Measurements from ENCODE around the gene GTF2I.
"Not testable (repeated sequence)": the region's sequence is repeated elsewhere in the genome, so short reads cannot be mapped to it uniquely, and the experiment has no call there.

GTF2I gene

DNA sequence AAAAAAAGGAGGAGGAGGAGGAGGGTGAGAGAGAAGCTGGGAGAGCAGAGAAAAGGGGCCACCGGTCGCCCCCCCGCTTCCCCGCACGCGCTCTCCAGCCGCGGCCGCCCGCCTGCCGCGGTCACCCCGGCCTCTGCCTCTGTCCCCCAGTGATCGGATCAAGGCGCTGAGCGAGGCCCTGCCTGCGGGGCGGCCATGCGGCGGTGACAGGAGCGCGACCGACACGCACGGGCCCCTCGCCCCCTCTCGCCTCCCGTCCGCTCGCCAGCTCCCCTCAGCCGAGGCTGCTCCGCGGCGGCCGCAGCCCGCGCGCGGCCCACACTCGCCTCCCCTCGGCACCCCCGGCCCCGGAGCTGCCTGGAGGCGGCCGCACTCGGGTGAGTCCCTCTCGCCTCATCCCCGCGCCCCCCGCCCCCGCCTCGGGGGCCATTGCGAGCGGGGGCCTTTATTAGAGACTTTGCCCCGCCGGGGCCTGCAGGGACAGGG is at the start of gene GTF2I:
GTF2I (plus strand) TSS at position 27 of the 486 bp plus-strand sequence. CDS start 31,411 bp downstream, outside the sequence.
- DNase-seq (ENCODE audit: low read depth), result no peak

DNA sequence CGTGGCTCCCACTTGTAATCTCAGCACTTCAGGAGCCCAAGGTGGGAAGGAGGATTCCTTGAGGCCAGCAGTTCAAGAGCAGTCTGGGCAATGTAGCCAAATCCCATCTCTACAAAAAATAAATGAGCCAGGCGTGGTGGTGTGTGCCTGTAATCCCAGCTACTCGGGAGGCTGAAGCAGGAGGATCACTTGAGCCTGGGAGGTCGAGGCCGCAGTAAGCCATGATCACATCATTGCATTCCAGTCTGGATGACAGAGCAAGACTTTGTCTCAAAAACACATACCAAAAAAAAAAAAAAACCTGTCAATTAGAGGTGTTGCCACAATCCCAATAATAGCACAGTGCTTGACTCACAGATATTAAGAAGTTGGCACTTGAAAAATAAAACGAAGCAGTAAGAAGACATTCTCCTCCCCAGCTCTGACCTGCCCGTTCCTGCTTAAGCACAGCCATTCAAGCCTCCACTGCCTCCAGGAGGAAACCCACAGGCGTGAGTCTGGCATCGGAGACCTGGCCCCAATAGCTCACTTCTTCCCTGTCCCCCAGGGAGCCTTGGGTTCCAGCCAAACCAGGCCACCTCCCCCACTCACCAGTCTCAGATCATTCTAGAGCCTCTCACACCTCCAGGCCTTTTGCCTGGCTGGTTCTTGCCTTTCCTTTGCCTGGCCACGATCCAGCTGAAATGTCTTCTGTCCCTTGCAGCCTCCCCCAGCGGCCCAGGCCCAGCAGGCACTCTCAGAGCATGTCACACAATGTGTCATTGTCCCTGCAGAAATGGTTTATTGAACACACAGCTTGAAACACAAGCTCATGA is 45.3 kb upstream of the GTF2I start:
- peak; percentile 44 for DNase-seq (ENCODE audit: low read depth)

DNA sequence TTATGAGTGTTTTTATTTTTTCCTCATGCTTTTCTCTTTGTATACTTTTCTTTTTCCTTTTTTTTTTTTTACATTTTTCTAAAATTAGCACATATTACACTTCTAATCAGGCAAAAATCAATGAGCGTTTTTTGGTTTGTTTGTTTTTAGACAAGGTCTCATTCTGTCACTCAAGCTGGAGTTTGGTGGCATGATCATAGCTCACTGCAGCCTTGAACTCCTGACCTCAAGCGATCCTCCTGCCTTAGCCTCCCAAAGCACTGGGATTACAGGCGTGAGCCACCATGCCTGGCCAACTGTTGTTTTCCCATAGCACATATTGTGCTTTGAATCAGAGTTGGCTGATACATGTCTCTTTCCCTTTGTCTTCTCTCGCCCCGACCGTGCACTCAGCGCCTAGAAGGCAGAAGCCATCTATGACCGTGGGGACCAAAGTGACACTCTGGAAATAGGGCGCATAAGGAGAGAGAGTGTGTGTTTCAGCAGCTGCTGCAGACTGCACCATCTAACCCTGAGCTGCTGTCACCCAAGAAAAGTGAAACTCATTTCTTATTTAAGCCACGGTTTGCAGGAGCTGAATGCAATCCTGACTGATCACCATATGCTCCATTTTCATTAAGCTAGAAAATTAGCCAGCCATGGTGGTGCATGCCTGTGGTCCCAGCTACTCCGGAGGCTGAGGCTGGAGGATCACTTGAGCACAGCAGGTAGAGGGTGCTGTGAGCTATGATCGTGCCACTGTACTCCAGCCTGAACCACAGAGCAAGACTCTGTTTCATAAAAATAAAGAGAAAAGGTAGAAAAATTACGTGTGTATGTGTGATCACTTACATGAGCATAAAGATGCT is 41.4 kb upstream of the GTF2I start:
- DNase-seq (ENCODE audit: low read depth), result no peak

DNA sequence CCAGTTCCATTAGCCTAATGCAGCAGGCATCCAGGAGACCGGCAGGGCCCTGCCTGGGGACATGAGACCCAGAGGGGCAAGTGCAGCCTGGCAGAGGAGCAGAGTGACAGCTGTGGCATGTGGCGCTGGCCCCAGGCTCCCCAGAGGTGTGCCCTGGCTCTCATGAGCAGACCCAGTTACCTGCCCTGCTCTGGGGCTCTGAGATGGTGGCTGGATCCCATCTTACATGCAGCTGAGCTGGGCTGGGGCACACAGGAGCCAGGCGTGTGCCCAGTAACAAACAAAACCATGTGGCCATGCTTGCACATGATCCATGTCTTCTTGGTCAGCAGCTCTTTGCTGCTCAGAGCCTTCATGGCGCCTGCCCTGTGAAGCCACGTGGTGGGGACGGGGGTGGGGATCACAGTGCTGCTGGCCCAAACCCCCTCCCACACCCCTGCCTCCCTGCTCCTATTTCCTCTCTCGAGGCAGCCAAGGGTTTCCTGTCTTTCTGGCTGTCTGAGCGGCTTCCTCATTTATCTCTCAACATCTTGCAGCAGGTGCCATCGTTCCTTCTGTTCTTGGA is 40.3 kb upstream of the GTF2I start:
- DNase-seq (ENCODE audit: low read depth), result no peak

DNA sequence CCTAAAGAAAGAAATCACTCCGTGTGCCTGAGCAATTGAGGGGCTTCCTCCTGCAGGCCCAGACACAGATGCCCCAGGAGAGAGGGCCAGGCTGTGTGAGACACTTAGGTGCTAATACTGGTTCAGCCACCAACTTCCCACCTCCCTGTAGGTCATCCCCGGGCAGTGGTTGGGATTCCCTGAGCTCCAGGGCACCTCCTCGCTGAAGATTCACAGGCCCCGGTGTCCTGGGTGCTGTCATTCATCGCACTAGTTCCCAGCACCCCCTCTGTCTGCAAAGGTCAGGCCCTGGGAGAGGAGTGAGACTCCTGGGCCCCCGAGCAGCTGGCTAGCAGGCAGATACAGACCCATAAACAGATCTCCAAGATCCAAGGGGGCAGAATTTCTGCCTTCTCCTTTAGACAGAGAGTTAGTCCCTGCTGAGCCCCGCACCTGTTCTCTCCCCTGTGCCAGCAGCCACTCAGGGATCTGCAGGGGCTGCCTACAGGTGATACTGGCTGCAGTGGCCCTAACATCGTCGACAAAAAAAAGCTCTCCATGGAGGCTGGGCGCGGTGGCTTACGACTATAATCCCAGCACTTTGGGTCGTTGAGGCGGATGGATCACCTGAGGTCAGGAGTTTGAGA is 38.2 kb upstream of the GTF2I start:
- DNase-seq (ENCODE audit: low read depth), result no peak

DNA sequence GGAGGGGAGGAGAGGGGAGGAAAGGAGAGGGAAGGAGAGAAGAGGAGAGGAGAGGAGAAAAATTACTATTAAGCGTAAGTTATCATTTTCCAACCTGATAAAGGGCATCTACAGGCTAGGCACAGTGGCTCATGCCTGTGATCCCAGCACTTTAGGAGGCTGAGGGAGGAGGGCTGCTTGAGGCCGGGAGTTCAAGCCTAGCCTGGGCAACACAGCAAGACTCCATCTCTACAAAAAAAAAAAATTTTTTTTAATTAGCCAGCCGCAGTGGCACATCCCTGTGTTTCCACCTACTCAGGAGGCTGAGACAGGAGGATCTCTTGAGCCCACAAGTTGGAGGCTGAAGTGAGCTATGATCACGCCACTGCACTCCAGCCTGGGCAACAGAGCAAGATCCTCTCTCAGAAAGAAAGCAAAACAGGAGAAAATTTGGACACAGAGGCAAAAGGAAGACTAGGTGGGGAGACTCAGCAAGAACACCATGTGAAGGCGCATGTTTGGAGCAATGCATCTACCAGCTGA is 35.2 kb upstream of the GTF2I start:
- DNase-seq (ENCODE audit: low read depth), result no peak

DNA sequence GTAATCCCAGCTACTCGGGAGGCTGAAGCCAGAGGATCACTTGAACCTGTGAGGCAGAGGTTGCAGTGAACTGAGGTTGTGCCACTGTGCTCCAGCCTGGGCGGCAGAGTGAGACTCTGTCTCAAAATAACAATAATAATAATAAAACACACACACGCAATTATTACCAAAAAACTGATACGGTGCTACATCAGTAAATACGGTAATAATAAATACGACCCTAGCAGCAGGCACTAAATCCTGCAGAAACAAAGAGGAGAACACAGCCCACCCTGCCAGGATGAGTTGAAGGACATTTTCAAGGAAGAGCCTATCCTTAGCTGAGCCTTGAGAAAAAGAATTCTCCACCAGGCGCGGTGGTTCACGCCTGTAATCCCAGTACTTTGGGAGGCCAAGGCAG is 34.4 kb upstream of the GTF2I start:
- no peak for DNase-seq (ENCODE audit: low read depth)

DNA sequence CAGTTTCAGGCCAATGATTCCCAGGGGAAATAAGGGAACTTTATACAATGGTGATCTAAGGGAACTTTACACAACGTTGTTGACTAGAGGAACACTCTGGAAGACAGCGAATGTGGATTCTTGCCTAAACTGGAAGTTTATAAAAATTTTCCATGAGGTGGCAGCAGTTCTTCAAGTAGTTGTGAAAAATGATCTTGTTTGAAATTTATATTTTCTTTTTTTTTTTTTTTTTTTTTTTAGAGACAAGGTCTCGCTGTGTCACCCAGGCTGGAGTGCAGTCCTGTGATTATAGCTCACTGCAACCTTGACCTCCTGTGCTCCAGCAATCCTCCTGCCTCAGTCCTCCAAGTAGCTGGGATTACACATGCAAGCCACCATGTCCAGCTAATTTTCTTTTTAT is 32.1 kb upstream of the GTF2I start:
- peak; percentile 56 for DNase-seq (ENCODE audit: low read depth)

DNA sequence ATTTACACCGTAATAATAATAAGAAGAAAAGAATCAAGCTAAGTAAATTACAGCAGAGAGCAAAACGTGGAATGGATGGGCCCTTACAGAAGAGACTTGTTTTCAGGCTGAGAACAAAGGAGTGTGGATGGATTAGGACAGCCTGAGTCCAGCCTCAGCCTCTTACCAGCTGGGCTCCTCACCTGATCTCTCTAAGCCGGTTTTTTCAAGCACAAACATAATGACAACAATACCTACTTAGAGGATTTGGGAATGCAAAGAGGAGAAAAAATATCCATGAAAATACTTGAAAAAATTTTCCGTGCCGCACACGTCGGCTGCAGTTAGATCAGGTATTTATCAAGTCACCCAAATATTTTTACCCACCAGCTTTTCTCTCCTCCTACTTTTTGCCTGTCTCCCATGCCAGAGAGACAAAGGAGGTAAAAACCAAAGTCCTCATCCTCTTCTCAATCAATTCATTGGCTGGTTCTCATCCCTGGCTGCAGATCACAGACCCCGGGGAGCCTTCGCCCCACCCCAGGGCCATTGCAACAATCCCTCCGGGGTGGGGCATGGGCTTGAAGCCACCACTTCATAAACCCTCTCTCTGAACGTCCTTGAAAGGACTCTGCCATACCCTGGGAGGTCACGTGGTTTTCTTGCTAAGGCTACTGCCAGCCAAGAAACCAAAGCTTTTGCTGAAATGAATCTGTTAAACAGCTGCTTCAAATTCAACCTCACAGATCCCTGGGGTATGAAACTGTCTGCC is 29.7 kb upstream of the GTF2I start:
- peak; percentile 51 for DNase-seq (ENCODE audit: low read depth)

DNA sequence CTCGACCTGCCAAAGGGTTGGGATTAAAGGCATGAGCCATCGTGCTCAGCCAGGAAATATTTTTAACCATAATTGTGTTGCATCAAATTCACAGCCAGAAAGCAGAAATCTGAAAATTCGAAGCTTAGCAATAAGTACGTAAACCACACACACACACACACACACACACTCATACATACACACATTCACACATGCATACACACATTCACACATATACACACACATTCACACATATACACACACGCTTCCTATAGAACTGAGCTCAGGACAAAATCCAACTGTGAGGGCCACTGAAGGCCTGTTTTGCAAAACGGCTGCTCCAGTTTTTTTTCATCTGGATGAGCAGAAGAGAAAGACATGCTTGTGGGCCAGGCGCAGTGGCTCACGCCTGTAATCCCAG is 25.0 kb upstream of the GTF2I start:
- DNase-seq (ENCODE audit: low read depth), result no peak

DNA sequence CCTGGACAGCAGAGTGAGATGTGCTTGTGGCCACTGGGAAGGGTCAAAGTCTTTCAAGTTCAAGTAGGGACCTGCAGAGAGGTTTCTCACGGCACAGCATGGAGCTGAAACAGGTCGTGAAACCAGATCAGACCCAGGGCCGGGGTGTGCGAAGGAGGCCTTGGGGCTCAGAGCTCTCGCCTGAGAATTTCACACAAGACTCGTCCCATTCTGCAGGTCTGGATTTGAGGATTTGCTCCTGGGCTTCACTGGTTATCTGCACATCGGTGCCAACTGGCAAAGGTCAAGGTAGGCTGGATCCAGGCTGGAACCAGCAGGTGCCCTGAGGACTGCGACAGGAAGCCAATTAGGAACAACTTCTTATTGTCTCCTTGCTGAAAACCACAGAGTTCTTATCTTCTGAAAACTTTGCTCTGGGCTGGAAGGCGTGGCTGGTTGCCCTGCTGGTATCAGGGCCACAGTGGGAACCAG is 24.0 kb upstream of the GTF2I start:
- no peak for DNase-seq (ENCODE audit: low read depth)

DNA sequence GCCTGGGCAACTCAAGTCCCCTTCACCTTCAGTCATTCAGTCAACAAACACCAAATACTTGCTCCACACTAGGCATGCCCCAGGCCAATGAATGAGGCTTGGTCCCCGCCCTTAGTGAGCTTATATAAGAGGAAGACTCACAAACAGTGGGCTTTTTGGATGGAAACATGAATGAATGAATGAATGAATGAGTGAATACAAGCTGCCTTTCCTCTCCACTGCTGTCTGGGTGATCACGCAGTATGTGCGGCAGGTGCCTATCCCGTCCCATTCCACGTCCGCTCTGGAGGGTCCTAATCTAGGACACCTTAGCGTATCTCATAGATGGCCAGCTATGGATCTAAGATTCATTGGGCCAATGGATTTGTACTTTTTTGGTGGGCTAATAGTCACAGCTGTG is 19.8 kb upstream of the GTF2I start:
- DNase-seq (ENCODE audit: low read depth), result no peak

DNA sequence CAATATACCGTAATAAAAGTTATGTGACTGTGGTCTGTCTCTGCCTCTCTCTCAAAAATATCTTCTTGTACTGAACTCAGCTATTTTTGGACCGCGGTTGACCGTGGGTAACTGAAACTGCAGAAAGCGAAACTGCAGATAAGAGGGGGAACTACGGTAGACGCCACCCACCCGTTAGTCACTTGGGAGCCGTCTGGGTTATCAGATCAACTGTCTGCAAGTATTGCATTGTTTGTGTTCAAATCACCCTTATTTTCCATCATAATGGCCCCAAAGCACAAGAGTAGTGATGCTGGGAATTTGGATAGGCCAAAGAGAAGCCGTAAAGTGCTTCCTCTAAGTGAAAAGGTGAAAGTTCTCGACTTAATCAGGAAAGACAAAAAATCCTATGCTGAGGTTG is 7.5 kb upstream of the GTF2I start:
- DNase-seq (ENCODE audit: low read depth), result peak; percentile 67

DNA sequence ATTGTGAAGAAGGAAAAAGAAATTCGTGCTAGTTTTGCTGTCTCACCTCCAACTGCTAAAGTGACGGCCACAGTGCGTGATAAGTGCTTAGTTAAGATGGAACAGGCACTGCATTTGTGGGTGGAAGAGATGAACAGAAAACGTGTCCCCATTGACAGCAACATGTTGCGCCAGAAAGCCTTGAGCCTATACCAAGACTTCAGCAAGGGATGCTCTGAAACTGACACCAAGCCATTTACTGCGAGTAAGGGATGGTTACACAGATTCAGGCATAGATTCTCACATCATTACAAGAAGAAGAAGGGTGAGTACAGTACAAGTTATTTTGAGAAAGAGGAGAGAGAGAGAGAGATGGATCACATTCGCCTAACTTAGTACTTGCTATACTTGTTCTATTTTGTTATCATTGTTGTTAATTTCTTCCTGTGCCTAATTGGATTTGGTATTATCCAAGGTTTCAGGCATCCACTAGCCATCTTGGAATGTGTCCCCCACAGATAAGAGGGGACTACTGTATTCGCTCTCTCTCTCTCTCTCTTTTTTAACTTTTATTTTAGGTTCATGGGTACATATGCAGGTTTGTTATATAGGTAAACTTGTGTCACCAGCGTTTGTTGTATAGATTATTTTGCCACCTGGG is 6.9 kb upstream of the GTF2I start:
- DNase-seq (ENCODE audit: low read depth), result not testable (repeated sequence)

DNA sequence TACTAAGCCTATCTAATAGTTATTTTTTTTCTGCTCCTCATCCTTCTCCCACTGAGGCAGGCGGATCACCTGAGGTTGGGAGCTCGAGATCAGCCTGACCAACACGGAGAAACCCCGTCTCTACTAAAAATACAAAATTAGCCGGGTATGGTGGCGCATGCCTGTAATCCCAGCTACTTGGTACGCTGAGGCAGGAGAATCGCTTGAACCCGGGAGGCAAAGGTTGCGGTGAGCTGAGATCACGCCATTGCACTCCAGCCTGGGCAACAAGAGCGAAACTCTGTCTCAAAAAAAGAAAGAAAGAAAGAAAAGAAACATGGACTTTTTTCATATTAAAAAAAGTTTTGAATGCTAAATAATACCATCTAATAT is 6.4 kb upstream of the GTF2I start:
- not testable (repeated sequence) for DNase-seq (ENCODE audit: low read depth)

DNA sequence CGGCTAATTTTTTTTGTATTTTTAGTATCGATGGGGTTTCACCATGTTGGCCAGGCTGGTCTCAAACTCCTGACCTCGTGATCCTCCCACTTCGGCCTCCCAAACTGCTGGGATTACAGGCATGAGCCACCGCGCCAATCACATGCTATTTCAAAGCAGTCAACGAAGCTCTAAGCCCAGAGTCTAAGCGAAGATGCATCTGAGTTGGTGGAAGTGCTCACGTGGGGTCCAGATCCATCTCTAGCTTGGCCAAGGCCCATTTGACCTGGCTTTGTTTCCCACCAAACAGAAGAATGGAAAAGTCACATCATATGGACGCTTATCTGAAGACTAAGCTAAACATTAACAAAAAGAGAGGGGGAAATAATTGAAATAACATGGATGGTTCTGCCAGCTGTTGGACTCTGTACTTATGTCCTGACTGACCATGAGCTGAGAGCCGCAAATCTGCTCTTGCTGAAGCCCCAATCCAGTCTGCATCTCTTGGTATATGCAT is 3.8 kb upstream of the GTF2I start:
- DNase-seq (ENCODE audit: low read depth), result no peak

DNA sequence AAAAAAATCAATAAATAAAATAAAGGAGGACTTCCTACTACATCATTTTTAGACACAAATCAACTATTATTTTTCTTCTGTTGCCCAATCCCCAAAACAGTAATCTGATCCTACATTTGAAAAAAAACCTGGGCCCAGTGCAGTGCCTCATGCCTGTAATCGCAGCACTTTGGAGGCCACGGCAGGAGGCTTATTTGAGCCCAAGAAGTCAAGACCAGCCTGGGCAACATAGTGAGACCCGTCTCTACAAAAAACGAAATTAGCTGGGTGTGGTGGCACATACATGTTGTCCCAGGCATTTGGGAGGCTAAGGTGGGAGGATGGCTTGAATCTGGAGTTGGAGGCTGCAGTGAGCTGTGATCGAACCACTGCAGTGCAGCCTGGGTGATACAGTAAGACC is 2.7 kb upstream of the GTF2I start:
- no peak for DNase-seq (ENCODE audit: low read depth)

DNA sequence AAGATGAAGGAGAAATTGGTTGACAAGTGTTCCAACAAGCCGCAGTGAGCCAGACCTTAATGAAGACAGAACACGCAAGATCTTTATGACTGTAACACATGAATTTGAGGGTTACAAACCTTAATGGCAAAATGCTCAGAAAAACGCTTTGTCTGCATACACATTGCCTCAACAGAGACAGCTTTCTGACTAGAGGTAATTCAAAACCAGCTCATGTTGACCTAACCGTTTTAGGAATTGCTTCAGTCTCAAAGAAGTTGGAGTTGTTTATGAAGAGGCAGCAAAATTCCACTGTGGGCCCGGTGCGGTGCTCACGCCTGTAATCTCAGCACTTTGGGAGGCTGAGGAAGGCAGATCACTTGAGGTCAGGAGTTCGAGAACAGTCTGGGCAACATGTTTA is 2.2 kb upstream of the GTF2I start:
- DNase-seq (ENCODE audit: low read depth), result no peak

DNA sequence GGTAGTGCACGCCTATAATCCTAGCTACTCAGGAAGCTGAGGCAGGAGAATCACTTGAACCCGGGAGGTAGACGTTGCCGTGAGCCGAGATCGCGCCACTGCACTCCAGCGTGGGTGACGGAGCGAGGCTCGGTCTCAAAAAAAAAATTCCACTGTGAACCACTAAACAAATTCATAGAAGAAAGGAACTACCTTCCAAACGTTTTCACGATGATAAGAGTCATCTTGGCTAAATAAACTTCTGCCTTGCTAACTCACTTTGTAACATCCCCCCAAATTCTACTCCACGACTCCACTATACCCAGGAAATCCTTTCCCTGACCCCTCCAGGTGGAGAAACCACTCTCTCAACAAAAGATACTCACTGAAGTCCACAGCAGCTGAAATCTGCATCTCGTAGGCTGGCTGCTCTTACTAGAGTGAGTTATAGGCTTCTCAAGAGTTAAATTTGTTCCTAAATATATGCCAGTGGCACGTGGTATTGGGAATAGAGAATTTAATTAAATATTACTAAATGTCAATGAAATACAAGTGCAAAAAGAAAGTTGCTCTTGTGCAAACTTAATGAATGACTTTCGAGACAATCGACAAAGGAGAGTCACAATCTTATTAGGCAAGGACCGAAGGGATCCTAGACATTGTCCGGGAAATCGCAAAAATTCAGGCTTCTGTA is 1.6 kb upstream of the GTF2I start:
- DNase-seq (ENCODE audit: low read depth), result no peak

DNA sequence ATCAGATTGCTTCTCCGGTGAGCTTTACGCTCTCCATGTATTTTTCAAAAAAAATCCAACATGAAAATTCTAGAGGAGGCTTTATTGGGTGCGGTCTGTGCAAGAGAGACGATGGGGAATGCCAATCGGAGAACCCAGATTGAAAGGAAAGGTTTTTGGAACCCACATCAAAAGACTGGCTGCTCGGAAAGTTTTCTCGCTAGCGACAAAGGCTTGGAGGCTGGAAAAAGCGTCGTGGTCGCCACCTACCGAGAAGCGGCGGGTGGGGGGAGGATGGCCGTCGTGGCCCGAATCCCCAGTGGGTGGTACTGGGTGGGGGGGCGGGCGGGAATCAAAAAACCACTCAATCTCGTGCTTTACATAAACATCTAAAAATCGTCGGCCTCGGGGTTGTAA is 1.1 kb upstream of the GTF2I start:
- DNase-seq (ENCODE audit: low read depth), result peak; percentile 46

Measured in EH (cell line).